Measurements from ENCODE around the gene FAM114A1. TPM values are rescaled to one million over a fixed set of nuclear protein-coding genes. Genes with fewer than 3 reads are reported as not detected.

The FAM114A1 gene
- polyA plus RNA-seq, 2 of the 4 experiments (the other 2 are of a cell fraction): 44.2 to 55.4 TPM

GRCh38 chr4:38905652-38906385 lies 38.2 kb downstream of the FAM114A1 start:
- no peak for DNase-seq (ENCODE audit: low read depth in 1 of 2, low spot score in 1 of 2)
- Histone ChIP-seq H3K4me3 (no peak overlapping the region), H3K4me2 (no peak overlapping the region), H3K9me3 (no peaks in the 10 kb centered on the region), H3K4me1 (peaks cover 23% of the 10 kb centered on the region), H3K27ac (no peak overlapping the region)
- no peak for FAIRE-seq
- ChIA-PET POLR2A (no interaction called here), CTCF (interaction anchor here (0.6 to 1.6 kb wide), 4 partner anchors 7 to 1070 kb away, joined by 3 to 4 read pairs (median 3); no protein-coding TSS in a partner anchor)
- ATAC-seq: no peak
- 93% methylated on average over 10 of the region's 10 CpGs for WGBS (ENCODE audit: missing lambda C conversion rate)
- TF ChIP-seq KDM1A (IDR thresholded peaks at IDR 0.05; ENCODE audit: low read depth) (no peak), JUN (IDR thresholded peaks at IDR 0.05) (no peak), FOSB (CRISPR knock-in tag; IDR thresholded peaks at IDR 0.05) (no peak), TFCP2L1 (CRISPR knock-in tag; IDR thresholded peaks at IDR 0.05) (no peak), MAZ (IDR thresholded peaks at IDR 0.05; ENCODE audit: borderline replicate concordance, low read depth, low read length) (no peak), PBX3 (IDR thresholded peaks at IDR 0.05) (no peak), POLR2AphosphoS2 (conservative IDR thresholded peaks at IDR 0.05; ENCODE audit: low read length) (no peak), HMGXB4 (CRISPR knock-in tag; IDR thresholded peaks at IDR 0.05; ENCODE audit: borderline replicate concordance) (no peak), CEBPB (IDR thresholded peaks at IDR 0.05) (no peak), KDM5A (IDR thresholded peaks at IDR 0.05) (no peak), HOXB5 (CRISPR knock-in tag; IDR thresholded peaks at IDR 0.05) (no peak), MAX (IDR thresholded peaks at IDR 0.05) (no peak), CTCF (IDR thresholded peaks at IDR 0.05) (no peak), POLR2A (IDR thresholded peaks at IDR 0.05; ENCODE audit: low read length) (no peak), SMC3 (IDR thresholded peaks at IDR 0.05) (no peak), HES2 (IDR thresholded peaks at IDR 0.05) (no peak), NFE2L2 (conservative IDR thresholded peaks at IDR 0.05; ENCODE audit: low read length) (no peak)
- TF ChIP-seq, protein P1, sequence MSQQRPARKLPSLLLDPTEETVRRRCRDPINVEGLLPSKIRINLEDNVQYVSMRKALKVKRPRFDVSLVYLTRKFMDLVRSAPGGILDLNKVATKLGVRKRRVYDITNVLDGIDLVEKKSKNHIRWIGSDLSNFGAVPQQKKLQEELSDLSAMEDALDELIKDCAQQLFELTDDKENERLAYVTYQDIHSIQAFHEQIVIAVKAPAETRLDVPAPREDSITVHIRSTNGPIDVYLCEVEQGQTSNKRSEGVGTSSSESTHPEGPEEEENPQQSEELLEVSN (IDR thresholded peaks at IDR 0.05; ENCODE audit: borderline replicate concordance, low read depth): no peak

DNA sequence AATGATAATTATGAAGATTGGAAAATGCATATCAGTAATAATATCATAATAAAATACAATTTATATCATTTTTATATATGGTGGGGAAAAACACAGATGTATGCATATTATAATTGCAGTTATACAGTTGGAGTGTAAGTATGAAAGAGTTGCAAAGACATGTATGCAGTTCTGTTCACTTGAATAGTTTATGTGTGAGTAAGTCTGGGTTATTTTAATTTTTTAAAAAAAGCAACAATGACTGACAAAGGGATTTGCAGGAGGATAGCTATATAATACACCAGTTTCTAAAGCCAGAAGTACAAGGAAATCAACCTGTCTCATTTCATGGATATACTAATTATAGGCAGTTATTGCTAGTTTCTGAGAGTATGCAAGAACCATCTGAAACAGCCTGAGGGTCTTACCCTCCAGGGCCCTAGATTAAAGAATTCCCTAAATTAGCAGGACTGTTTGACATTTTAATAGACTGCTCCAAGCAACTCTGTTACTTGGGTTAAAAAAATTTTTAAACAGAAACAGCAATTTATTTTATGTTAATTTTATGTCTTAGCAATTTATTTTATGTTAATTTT lies 40.2 kb downstream of the FAM114A1 start:
- no peaks in the 10 kb centered on the region for H3K9me3 ChIP-seq
- peaks cover 22% of the 10 kb centered on the region for H3K4me1 ChIP-seq
- ChIA-PET CTCF (no interaction called here), POLR2A (no interaction called here)
- ATAC-seq (no peak), DNase-seq (ENCODE audit: low read depth in 1 of 2, low spot score in 1 of 2) (no peak), FAIRE-seq (no peak)
- H3K4me2 ChIP-seq: no peak overlapping the region
- no peak overlapping the region for H3K27ac ChIP-seq
- no peak for TF ChIP-seq EHF (CRISPR knock-in tag; IDR thresholded peaks at IDR 0.05)
- no peak for TF ChIP-seq CTCF (IDR thresholded peaks at IDR 0.05)
- no peak for TF ChIP-seq FOXS1 (CRISPR knock-in tag; IDR thresholded peaks at IDR 0.05)
- no peak for TF ChIP-seq RFX5 (IDR thresholded peaks at IDR 0.05)
- no peak for TF ChIP-seq ZC3H11A (IDR thresholded peaks at IDR 0.05)
- TF ChIP-seq, protein P2, sequence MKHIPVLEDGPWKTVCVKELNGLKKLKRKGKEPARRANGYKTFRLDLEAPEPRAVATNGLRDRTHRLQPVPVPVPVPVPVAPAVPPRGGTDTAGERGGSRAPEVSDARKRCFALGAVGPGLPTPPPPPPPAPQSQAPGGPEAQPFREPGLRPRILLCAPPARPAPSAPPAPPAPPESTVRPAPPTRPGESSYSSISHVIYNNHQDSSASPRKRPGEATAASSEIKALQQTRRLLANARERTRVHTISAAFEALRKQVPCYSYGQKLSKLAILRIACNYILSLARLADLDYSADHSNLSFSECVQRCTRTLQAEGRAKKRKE (CRISPR knock-in tag; IDR thresholded peaks at IDR 0.05; ENCODE audit: low read depth): no peak
- TF ChIP-seq, protein P3, sequence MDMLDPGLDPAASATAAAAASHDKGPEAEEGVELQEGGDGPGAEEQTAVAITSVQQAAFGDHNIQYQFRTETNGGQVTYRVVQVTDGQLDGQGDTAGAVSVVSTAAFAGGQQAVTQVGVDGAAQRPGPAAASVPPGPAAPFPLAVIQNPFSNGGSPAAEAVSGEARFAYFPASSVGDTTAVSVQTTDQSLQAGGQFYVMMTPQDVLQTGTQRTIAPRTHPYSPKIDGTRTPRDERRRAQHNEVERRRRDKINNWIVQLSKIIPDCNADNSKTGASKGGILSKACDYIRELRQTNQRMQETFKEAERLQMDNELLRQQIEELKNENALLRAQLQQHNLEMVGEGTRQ (IDR thresholded peaks at IDR 0.05): no peak
- no peak overlapping the region for H3K4me3 ChIP-seq
